ENCODE measurements around the gene MEIS2.

DNA sequence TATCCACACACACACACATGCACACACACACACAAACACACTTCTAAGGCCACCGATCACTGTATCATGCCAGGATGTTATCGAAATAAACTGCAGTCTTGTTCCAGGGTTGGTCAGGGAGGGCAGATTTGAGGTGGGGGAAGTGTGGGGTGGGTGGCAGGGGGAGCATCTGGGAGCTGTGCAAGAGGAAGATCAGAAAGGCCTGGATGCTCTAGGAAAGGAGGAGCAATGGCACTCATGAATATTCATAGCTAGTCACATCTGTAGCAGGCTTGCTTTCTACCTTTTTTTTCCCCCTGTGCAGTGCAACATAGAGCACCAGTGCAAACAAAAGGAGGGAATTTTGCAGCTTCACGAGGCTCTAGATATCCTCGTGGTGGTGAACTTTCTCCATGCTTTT lies 84.9 kb downstream of the MEIS2 start:
- TF ChIP-seq CTCF (conservative IDR thresholded peaks at IDR 0.05; ENCODE audit: low read depth, low read length) (no peak), EZH2 (IDR thresholded peaks at IDR 0.05; ENCODE audit: borderline replicate concordance, low read depth, low read length, poor library complexity, severe bottlenecking) (no peak)

All from A673 (cell line).